Measurements from ENCODE around the gene MARK1. TPM values are rescaled to one million over a fixed set of nuclear protein-coding genes. Genes with fewer than 3 reads are reported as not detected.

MARK1 gene
- total RNA-seq, 1 experiment from 2014 or later = 1.8 TPM

DNA sequence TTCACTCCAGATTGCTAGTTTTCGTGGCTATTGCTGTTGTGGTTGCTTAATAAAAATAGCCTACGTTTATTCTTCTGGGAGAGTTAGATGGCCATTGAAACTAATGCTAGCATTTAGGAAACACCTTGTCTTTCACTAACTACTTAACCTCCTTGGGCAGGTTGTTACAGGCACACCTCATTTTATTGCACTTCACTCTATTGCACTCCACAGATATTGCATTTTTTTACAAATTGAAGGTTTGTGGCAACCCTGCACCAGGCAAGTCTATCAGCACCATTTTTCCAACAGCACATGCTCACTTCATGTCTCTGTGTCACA lies 11.3 kb upstream of the MARK1 start:
- Mint-ChIP-seq H3K4me1 (ENCODE audit: low read depth, unreplicated experiment) (no peaks in the 10 kb centered on the region), H3K36me3 (ENCODE audit: insufficient read depth, unreplicated experiment) (peaks cover under 1% of the 10 kb centered on the region), H3K27me3 (ENCODE audit: unreplicated experiment) (peaks cover 30% of the 10 kb centered on the region), H3K9me3 (ENCODE audit: low read depth, unreplicated experiment) (no peaks in the 10 kb centered on the region), H3K4me3 (ENCODE audit: low read depth, unreplicated experiment) (no peak overlapping the region), H3K27ac (ENCODE audit: unreplicated experiment) (no peak overlapping the region)
- intact Hi-C loops (cut with micrococcal nuclease; ENCODE audit: unreplicated experiment) = no loop called here
- DNase-seq = no peak
- CTCF ChIA-PET = no interaction called here
- TF ChIP-seq, protein P1, sequence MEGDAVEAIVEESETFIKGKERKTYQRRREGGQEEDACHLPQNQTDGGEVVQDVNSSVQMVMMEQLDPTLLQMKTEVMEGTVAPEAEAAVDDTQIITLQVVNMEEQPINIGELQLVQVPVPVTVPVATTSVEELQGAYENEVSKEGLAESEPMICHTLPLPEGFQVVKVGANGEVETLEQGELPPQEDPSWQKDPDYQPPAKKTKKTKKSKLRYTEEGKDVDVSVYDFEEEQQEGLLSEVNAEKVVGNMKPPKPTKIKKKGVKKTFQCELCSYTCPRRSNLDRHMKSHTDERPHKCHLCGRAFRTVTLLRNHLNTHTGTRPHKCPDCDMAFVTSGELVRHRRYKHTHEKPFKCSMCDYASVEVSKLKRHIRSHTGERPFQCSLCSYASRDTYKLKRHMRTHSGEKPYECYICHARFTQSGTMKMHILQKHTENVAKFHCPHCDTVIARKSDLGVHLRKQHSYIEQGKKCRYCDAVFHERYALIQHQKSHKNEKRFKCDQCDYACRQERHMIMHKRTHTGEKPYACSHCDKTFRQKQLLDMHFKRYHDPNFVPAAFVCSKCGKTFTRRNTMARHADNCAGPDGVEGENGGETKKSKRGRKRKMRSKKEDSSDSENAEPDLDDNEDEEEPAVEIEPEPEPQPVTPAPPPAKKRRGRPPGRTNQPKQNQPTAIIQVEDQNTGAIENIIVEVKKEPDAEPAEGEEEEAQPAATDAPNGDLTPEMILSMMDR (IDR thresholded peaks at IDR 0.05; ENCODE audit: unreplicated experiment) = no peak
- BruUV-seq (replicated peaks) = no TSS peak

DNA sequence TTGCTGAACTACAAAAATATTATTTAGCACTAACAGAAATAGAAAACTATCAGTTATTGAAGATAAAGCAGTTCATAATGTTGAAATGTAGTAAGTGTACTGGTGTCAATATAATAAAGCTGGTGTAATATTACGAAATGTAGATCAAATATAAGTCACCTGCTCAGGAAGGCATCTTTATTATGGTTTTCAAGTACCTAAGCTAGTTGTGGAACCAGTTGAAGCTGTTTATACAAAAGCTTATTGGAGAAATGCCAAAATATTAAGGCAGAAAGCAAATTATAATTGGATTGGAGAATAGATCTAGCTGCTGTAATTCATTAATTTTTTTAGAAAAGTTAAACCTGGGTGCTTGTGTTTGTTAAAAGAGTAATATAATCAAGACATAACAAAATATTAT lies 6.2 kb upstream of the MARK1 start:
- Mint-ChIP-seq H3K4me1 (ENCODE audit: low read depth, unreplicated experiment) (no peaks in the 10 kb centered on the region), H3K36me3 (ENCODE audit: insufficient read depth, unreplicated experiment) (peaks cover 5% of the 10 kb centered on the region), H3K27me3 (ENCODE audit: unreplicated experiment) (peaks cover 55% of the 10 kb centered on the region), H3K4me3 (ENCODE audit: low read depth, unreplicated experiment) (no peak overlapping the region), H3K9me3 (ENCODE audit: low read depth, unreplicated experiment) (no peaks in the 10 kb centered on the region), H3K27ac (ENCODE audit: unreplicated experiment) (peak overlapping the region; percentile 50)
- TF ChIP-seq, protein P1 (IDR thresholded peaks at IDR 0.05; ENCODE audit: unreplicated experiment) = no peak
- CTCF ChIA-PET = interaction anchor here (0.6 to 2.1 kb wide), 4 partner anchors 20 to 226 kb away, joined by 3 to 6 read pairs (median 4); no protein-coding TSS in a partner anchor
- BruUV-seq (replicated peaks) = no TSS peak
- intact Hi-C loops (cut with micrococcal nuclease; ENCODE audit: unreplicated experiment) = no loop called here
- DNase-seq = no peak

DNA sequence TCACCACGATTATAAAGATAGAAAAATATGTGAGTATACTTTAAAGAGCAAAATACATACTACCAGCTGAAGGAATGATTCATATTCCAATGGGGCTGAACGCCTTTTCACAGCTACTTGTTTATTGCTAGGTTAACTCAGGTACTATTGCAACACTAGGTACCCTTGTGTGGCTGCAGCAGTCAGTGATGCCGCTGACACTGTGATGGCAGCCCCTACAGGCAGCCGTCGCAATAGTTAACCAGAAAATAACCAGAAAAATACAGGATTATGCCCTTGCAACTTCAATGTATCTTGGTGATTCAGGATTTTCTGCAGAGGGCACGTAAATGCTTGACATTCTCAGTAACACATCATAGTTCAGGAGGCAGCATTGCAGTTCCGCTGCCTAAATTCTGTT lies 1.6 kb upstream of the MARK1 start:
- Mint-ChIP-seq H3K4me1 (ENCODE audit: low read depth, unreplicated experiment) (peaks cover 9% of the 10 kb centered on the region), H3K27me3 (ENCODE audit: unreplicated experiment) (peaks cover 73% of the 10 kb centered on the region), H3K36me3 (ENCODE audit: insufficient read depth, unreplicated experiment) (peaks cover 31% of the 10 kb centered on the region), H3K27ac (ENCODE audit: unreplicated experiment) (no peak overlapping the region), H3K9me3 (ENCODE audit: low read depth, unreplicated experiment) (no peaks in the 10 kb centered on the region), H3K4me3 (ENCODE audit: low read depth, unreplicated experiment) (no peak overlapping the region)
- BruUV-seq (replicated peaks) = no TSS peak
- no peak for DNase-seq
- TF ChIP-seq, protein P1 (IDR thresholded peaks at IDR 0.05; ENCODE audit: unreplicated experiment) = no peak
- CTCF ChIA-PET = interaction anchor here (0.6 to 0.7 kb wide), 2 partner anchors 161 to 230 kb away, joined by 3 to 4 read pairs; no protein-coding TSS in a partner anchor
- intact Hi-C loops (cut with micrococcal nuclease; ENCODE audit: unreplicated experiment) = loop anchor here (5.0 kb wide), 1 partner anchor 154 kb away; no protein-coding TSS in a partner anchor

DNA sequence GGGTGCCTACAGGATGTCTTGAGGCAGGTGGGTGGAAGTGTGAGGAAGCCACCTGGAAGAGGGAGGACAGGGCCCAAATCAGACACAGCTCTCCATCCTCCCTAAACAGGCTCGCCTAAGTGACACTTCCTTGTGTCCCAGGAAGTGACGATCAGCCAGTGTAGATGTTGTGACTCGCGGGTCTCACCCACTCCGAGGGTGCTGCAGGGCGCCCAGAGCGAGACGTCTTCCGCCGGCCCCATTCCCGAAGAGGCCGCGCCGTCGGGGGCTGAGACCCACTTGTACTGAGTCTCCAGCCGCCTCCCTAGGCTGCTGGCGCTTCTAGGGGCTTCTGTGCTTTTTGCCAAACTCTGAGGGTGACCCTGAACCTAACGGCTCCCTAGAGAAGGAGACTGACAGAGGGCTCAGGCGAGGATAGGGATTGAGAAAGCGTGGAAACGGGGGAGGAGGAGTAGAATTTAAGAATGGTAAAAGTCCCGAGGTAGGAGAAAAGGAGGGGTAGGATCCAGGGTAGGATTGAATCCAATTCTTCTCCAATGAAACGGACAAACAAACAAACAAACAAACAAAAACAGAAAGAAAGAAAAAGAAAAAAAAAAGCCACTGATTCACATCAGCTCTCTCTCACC lies 543 bp upstream of the MARK1 start:
- no TSS peak for BruUV-seq (replicated peaks)
- Mint-ChIP-seq H3K36me3 (ENCODE audit: insufficient read depth, unreplicated experiment) (peaks cover 26% of the 10 kb centered on the region), H3K4me3 (ENCODE audit: low read depth, unreplicated experiment) (peak overlapping the region; percentile 78), H3K27me3 (ENCODE audit: unreplicated experiment) (peaks cover 73% of the 10 kb centered on the region), H3K4me1 (ENCODE audit: low read depth, unreplicated experiment) (peaks cover 9% of the 10 kb centered on the region), H3K9me3 (ENCODE audit: low read depth, unreplicated experiment) (no peaks in the 10 kb centered on the region), H3K27ac (ENCODE audit: unreplicated experiment) (peak overlapping the region; percentile 60)
- TF ChIP-seq, protein P1 (IDR thresholded peaks at IDR 0.05; ENCODE audit: unreplicated experiment) = no peak
- CTCF ChIA-PET = interaction anchor here (0.6 to 0.7 kb wide), 2 partner anchors 162 to 221 kb away, joined by 3 to 4 read pairs; partner anchors contain the start of gene MTARC2
- no peak for DNase-seq
- intact Hi-C loops (cut with micrococcal nuclease; ENCODE audit: unreplicated experiment) = loop anchor here (5.0 kb wide), 1 partner anchor 155 kb away; no protein-coding TSS in a partner anchor
